GM21367 (cell line): ENCODE data around the gene PIAS1.
"Not testable (repeated sequence)": the region's sequence is repeated elsewhere in the genome, so short reads cannot be mapped to it uniquely, and the experiment has no call there.

Experiments used
- ATAC-seq: cut with Tn5 transposase; IDR thresholded peaks from one replicate; pipeline ENCODE4 v1.9.1; 2021; ENCODE audit not compliant: unreplicated experiment

PIAS1 gene

GRCh38 chr15:68053701-68054627 is at the start of gene PIAS1:
PIAS1 (plus strand) TSS chr15:68054315; CDS start chr15:68054327, 12 bp downstream.
- ATAC-seq: peak; percentile 66

GRCh38 chr15:68007642-68008041 is 46.5 kb upstream of the PIAS1 start:
- not testable (repeated sequence) for ATAC-seq

- ATAC-seq: no peak
Measured at GRCh38 chr15:68010361-68011153, 43.6 kb upstream of the PIAS1 start.

GRCh38 chr15:68012911-68013310 is 41.2 kb upstream of the PIAS1 start:
- ATAC-seq: no peak

GRCh38 chr15:68014219-68014618 is 39.9 kb upstream of the PIAS1 start:
- no peak for ATAC-seq

- ATAC-seq: no peak
Measured at GRCh38 chr15:68015244-68015643, 38.9 kb upstream of the PIAS1 start.

GRCh38 chr15:68017201-68017600 is 36.9 kb upstream of the PIAS1 start:
- ATAC-seq: no peak

- ATAC-seq: no peak
Measured at GRCh38 chr15:68018797-68019444, 35.2 kb upstream of the PIAS1 start.

- ATAC-seq: no peak
Measured at GRCh38 chr15:68019814-68020525, 34.1 kb upstream of the PIAS1 start.

- ATAC-seq: no peak
Measured at GRCh38 chr15:68020685-68021084, 33.4 kb upstream of the PIAS1 start.

GRCh38 chr15:68022061-68022460 is 32.1 kb upstream of the PIAS1 start:
- ATAC-seq: no peak

- ATAC-seq: no peak
Measured at GRCh38 chr15:68023307-68024101, 30.6 kb upstream of the PIAS1 start.

- no peak for ATAC-seq
Measured at GRCh38 chr15:68025835-68026424, 28.2 kb upstream of the PIAS1 start.

- no peak for ATAC-seq
Measured at GRCh38 chr15:68027388-68027787, 26.7 kb upstream of the PIAS1 start.

GRCh38 chr15:68028137-68028887 is 25.8 kb upstream of the PIAS1 start:
- ATAC-seq: no peak

- ATAC-seq: no peak
Measured at GRCh38 chr15:68028888-68029207, 25.3 kb upstream of the PIAS1 start.

GRCh38 chr15:68029959-68030358 is 24.2 kb upstream of the PIAS1 start:
- no peak for ATAC-seq

- no peak for ATAC-seq
Measured at GRCh38 chr15:68031404-68031803, 22.7 kb upstream of the PIAS1 start.

GRCh38 chr15:68032672-68033071 is 21.4 kb upstream of the PIAS1 start:
- no peak for ATAC-seq
